ENCODE measurements around the gene LONRF2.

DNA sequence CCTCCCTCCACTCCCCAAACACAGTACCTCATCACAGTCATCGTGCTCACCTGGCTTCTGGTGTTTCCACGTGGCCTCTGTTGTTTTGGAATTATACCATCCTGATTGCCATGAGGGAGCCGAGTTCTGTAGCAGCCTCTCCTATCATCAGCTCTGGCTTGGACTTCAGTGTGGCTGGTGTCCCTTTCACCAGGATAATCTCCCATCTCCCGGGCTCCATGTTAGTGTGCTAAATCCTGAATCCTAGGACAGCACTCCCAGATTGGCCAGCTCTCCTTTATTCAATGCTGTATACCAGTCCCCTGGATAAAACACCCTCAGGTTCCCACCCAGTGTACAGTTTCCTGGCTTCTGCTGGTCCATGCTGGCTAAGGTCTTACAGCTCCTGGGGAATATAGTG is 53.3 kb downstream of the LONRF2 start:
- TF ChIP-seq CTCF (IDR thresholded peaks at IDR 0.05) (no peak), ATF3 (CRISPR knock-in tag; conservative IDR thresholded peaks at IDR 0.05) (no peak), NR3C1 (CRISPR knock-in tag; conservative IDR thresholded peaks at IDR 0.05; ENCODE audit: low read depth) (no peak), ESRRA (CRISPR knock-in tag; IDR thresholded peaks at IDR 0.05; ENCODE audit: borderline replicate concordance) (no peak), NFYB (CRISPR knock-in tag; conservative IDR thresholded peaks at IDR 0.05; ENCODE audit: low read depth) (no peak), MXD4 (CRISPR knock-in tag; IDR thresholded peaks at IDR 0.05; ENCODE audit: borderline replicate concordance) (no peak), ATF6 (CRISPR knock-in tag; IDR thresholded peaks at IDR 0.05) (no peak), CBFB (CRISPR knock-in tag; IDR thresholded peaks at IDR 0.05; ENCODE audit: low read depth) (no peak), MAX (CRISPR knock-in tag; IDR thresholded peaks at IDR 0.05) (no peak), RELA (CRISPR knock-in tag; IDR thresholded peaks at IDR 0.05; ENCODE audit: borderline replicate concordance) (no peak), CREB1 (CRISPR knock-in tag; IDR thresholded peaks at IDR 0.05) (no peak), TCF7 (CRISPR knock-in tag; IDR thresholded peaks at IDR 0.05; ENCODE audit: low read depth) (no peak), ZNF671 (CRISPR knock-in tag; IDR thresholded peaks at IDR 0.05) (no peak)

All from WTC11 (cell line).